AG09319 (cell line): ENCODE results near the gene FHIP1A.
"Not testable (repeated sequence)": the region's sequence is repeated elsewhere in the genome, so short reads cannot be mapped to it uniquely, and the experiment has no call there.

ENCODE experiments used
- DNase-seq: peaks from one replicate; pipeline ENCODE4 v3.0.0-alpha.2; 2010; ENCODE audit warnings: low read depth; ENCODE audit errors: extremely low read depth
- CTCF ChIP-seq: IDR thresholded peaks from 2 replicates; pipeline ENCODE4 v1.5.1; 2011; ENCODE audit warnings: low read depth, mild to moderate bottlenecking, inconsistent platforms, low read length, moderate library complexity

Gene FHIP1A

DNA sequence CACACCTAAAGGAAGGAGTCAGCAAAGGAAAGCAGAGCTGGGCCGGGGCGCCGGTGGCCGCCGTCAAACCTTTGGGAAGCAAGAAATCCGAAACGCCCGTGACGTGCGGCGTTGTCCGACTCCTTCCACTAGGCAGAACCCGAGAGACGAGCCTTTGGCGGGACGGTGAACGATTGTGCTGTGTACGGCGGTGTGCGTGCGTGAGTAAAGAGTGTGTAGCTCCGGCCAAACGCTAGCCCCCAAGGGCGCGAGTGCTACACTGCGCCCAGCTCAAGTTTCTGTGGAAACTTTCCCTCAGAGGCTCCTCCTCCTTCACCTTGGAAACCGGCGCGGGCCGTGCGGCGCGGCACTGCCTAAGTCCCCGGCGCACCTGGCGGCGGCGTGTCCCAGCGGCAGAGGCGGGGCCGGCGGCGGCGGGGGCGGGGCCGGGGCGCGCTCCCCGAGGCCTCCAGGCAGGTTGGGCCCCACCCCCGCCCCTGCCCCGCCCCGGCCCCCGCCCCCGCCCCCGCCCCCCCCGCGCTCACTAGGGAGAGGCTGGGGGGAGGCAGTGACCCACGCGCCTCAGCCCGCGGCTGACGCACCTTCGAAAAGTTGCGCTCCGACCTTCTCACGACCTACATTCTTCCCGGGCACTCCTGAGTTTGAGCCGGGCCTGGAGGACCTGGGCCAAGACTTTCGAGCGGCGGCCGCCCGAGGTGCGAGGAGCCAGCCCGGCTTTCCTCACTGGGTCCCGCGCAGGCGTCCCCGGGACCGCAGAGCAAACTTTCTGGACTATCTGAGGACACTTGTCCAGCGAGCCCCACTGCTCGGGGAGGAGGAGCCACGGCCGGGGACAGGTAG lies at the start of gene FHIP1A:
FHIP1A (plus strand) TSS at position 547 of the 840 bp plus-strand sequence. CDS start 157,084 bp downstream, outside the sequence.
- TF ChIP-seq CTCF, result peak; percentile 7
- peak; percentile 14 for DNase-seq

DNA sequence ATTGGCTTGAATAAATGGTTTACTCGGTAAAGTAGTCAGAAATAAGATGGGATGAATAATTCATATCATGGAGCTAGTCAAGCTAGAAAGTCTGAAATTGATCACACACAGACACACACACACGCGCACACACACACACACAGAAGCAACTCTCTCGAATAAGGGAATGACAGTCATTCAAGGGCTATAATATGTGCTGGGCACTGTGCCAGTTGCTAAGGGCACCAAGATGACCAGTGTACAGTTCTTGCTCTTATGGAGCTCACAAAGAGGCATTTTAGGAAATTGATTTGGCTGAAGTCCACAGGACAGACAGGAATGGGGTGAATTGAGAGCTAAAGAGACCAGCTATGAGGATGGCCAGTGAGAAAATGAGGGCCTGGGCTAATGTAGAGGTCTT lies 49.4 kb upstream of the FHIP1A start:
- no peak for DNase-seq
- TF ChIP-seq CTCF, result no peak

DNA sequence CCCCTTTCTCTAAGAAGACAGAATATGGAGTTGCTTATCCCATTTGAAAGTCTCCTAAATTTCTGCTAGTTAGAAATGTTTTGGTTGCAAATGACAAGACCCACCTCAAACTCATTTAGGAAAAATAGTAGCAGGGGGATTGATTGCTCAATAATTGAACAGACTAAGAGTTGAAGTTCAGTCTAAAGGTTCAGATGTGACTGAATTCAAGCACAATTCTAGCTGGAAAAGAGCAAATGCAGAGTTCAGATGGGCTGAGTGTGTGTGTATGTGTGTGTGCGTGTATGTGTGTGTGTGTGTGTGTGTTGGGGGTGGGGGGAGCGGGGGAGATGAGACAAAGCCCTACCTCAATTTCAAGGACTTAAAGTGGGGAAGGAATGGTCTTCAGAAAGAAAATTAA lies 47.9 kb upstream of the FHIP1A start:
- no peak for DNase-seq
- TF ChIP-seq CTCF, result no peak

GRCh38 chr4:151361966-151362365 lies 47.0 kb upstream of the FHIP1A start:
- DNase-seq, result no peak
- TF ChIP-seq CTCF, result no peak

DNA sequence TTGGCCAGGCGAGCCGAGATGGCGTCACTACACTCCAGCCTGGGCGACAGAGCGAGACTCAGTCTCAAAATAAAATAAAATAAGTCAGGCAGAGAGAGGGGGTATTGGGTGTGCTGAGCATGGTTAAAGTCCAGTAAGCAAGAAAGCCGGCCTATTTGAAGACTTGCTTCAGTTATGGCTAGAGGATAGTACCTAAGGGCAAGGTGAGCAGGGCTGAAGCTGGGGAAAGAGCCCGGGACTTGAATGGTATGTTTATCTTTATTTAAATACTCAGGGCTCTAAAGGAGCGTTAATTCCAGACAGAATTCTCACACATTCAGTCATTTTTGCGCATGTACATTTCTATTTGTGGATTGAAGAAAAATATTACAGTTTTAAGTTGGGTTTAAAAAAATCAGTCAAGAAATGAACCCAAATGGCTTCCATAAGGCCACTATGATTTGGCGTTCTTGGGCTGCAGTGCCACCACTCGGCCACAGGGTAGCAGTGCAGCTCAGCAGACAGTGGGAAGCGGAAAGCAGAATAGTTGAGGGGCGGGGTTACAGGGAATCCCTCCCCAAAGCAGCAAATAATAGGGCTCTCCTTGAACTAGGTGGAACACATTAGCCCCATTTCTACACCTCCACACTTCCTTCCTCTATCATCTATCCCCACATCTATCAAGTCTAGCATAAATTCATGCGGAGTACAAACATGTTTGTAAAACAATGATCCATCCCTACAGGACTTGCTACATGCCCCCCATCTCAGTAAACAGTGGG lies 46.4 kb upstream of the FHIP1A start:
- no peak; the same call in none of the 2 replicates for TF ChIP-seq CTCF
- DNase-seq, result peak; percentile 58

- DNase-seq, result no peak
- no peak for TF ChIP-seq CTCF
Observed at GRCh38 chr4:151376540-151376939, 32.4 kb upstream of the FHIP1A start.

- TF ChIP-seq CTCF, result no peak
- DNase-seq, result peak; percentile 30
Observed at GRCh38 chr4:151389311-151389710, 19.7 kb upstream of the FHIP1A start.

DNA sequence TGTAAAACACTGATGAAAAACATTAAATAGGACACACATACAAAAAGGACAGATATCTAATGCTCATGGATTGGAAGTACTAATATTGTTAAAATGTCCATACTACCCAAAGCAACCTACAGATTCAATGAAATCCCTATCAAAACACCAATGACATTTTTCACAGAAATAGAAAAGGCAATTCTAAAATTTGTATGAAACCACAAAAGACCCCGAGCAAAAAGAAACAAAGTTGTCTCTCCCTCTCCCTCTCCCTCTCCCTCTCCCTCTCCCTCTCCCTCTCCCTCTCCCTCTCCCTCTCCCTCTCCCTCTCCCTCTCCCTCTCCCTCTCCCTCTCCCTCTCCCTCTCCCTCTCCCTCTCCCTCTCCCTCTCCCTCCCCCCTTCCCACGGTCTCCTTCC lies 19.2 kb upstream of the FHIP1A start:
- DNase-seq, result not testable (repeated sequence)
